Endometrial microvascular endothelial cells (primary cell): ENCODE measurements around the gene JHY. TPM values are rescaled to one million over a fixed set of nuclear protein-coding genes. Genes with fewer than 3 reads are reported as not detected.

Experiments
- in situ Hi-C: cut with HindIII; loops from 2 replicates; pipeline ENCODE4 v1.10.0; 2017; ENCODE audit warnings: low sequenced_read_pairs, low pct_unique_long_range_greater_than_20kb; ENCODE audit errors: inconsistent ontology term
- total RNA-seq: library from RNA; depleted of rRNA; stranded (reverse); fragments of >200 nt; gene quantifications from one replicate; pipeline ENCODE4 v1.2.3, GENCODE V29; 2015; ENCODE audit errors: inconsistent ontology term

The JHY gene
- total RNA-seq, 1 donor from 2014 or later: 2.8 TPM

- in situ Hi-C loops: no loop called here
Observed at GRCh38 chr11:122922893-122923292, 40.3 kb downstream of the JHY start.

- in situ Hi-C loops: no loop called here
Observed at GRCh38 chr11:122923302-122923701, 40.7 kb downstream of the JHY start.

- in situ Hi-C loops: no loop called here
Observed at GRCh38 chr11:122931510-122931909, 49.0 kb downstream of the JHY start.

GRCh38 chr11:122933416-122933815 lies 50.9 kb downstream of the JHY start:
- in situ Hi-C loops: no loop called here

GRCh38 chr11:122937983-122938382 lies 55.4 kb downstream of the JHY start:
- in situ Hi-C loops: no loop called here

GRCh38 chr11:122938557-122938956 lies 56.0 kb downstream of the JHY start:
- in situ Hi-C loops: no loop called here

- in situ Hi-C loops: no loop called here
Observed at GRCh38 chr11:122951211-122951610, 68.7 kb downstream of the JHY start.

GRCh38 chr11:122954455-122954854 lies 71.9 kb downstream of the JHY start:
- in situ Hi-C loops: no loop called here

- in situ Hi-C loops: no loop called here
Observed at GRCh38 chr11:122963961-122964360, 81.4 kb downstream of the JHY start.

GRCh38 chr11:122976061-122976733 lies 93.6 kb downstream of the JHY start:
- in situ Hi-C loops: no loop called here

- in situ Hi-C loops: no loop called here
Observed at GRCh38 chr11:122976734-122977469, 94.3 kb downstream of the JHY start.

GRCh38 chr11:122977470-122978298 lies 95.1 kb downstream of the JHY start:
- in situ Hi-C loops: no loop called here

GRCh38 chr11:122978299-122978620 lies 95.7 kb downstream of the JHY start:
- in situ Hi-C loops: no loop called here

- in situ Hi-C loops: no loop called here
Observed at GRCh38 chr11:122979103-122979814, 96.7 kb downstream of the JHY start.

- in situ Hi-C loops: no loop called here
Observed at GRCh38 chr11:122979815-122980595, 97.4 kb downstream of the JHY start.

GRCh38 chr11:122981388-122982264 lies 99.1 kb downstream of the JHY start, which contains the start of gene BSX:
BSX (minus strand) TSS chr11:122981834; CDS start chr11:122981671, 163 bp downstream.
- in situ Hi-C loops: no loop called here

- in situ Hi-C loops: no loop called here
Observed at GRCh38 chr11:122983438-122984185, 101.1 kb downstream of the JHY start.
